ENCODE results near the gene BCL11A.

The BCL11A gene

GRCh38 chr2:60553495-60554073 is at the start of gene BCL11A:
Gene BCL11A, minus strand, starts transcription at chr2:60553654. Its CDS starts 384 bp downstream, at chr2:60553270.
- DNase-seq: peak; percentile 78

GRCh38 chr2:60602828-60603532 is 49.5 kb upstream of the BCL11A start:
- DNase-seq: no peak

GRCh38 chr2:60602388-60602787 is 48.9 kb upstream of the BCL11A start:
- no peak for DNase-seq

GRCh38 chr2:60598271-60598670 is 44.8 kb upstream of the BCL11A start:
- no peak for DNase-seq

GRCh38 chr2:60597346-60597745 is 43.9 kb upstream of the BCL11A start:
- DNase-seq: no peak

GRCh38 chr2:60596411-60596810 is 43.0 kb upstream of the BCL11A start:
- no peak for DNase-seq

GRCh38 chr2:60595953-60596352 is 42.5 kb upstream of the BCL11A start:
- DNase-seq: no peak

- no peak for DNase-seq
Observed at GRCh38 chr2:60589104-60589503, 35.6 kb upstream of the BCL11A start.

GRCh38 chr2:60586081-60586480 is 32.6 kb upstream of the BCL11A start:
- DNase-seq: peak; percentile 11

GRCh38 chr2:60585276-60585675 is 31.8 kb upstream of the BCL11A start:
- DNase-seq: no peak

GRCh38 chr2:60583604-60584003 is 30.1 kb upstream of the BCL11A start:
- no peak for DNase-seq

- peak; percentile 82 for DNase-seq
Observed at GRCh38 chr2:60581433-60582282, 28.2 kb upstream of the BCL11A start.

GRCh38 chr2:60577682-60578283 is 24.3 kb upstream of the BCL11A start:
- DNase-seq: no peak

- DNase-seq: no peak
Observed at GRCh38 chr2:60573251-60573650, 19.8 kb upstream of the BCL11A start.

GRCh38 chr2:60570251-60570650 is 16.8 kb upstream of the BCL11A start:
- no peak for DNase-seq

GRCh38 chr2:60569680-60570111 is 16.2 kb upstream of the BCL11A start:
- DNase-seq: no peak

GRCh38 chr2:60567919-60568768 is 14.7 kb upstream of the BCL11A start:
- DNase-seq: peak; percentile 34

- no peak for DNase-seq
Observed at GRCh38 chr2:60567096-60567495, 13.6 kb upstream of the BCL11A start.

GRCh38 chr2:60565472-60565871 is 12.0 kb upstream of the BCL11A start:
- no peak for DNase-seq

GRCh38 chr2:60560734-60561644 is 7.5 kb upstream of the BCL11A start:
- DNase-seq: peak; percentile 12

GRCh38 chr2:60559880-60560279 is 6.4 kb upstream of the BCL11A start:
- no peak for DNase-seq
